ENCODE data around the gene DNM1L.

DNA sequence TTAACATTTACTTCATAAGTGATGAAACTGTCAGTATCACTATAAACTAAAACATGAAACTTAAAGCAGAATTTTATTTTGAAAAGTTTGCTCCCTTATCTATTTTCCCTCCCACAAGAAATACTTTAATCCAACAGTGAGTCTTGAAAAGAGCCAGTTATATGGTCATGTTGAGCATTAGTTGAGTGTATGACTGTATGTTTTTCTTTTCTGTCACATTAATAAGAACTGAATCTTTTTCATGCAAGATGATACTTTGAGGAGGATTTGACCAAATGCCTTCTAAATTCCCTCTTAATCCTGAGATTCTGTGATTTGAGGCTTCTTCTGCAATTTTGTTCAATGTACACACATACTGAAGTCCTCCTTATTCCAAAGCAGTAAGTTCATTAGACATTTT, 110.3 kb downstream of the DNM1L start:
- TF ChIP-seq, protein P1, sequence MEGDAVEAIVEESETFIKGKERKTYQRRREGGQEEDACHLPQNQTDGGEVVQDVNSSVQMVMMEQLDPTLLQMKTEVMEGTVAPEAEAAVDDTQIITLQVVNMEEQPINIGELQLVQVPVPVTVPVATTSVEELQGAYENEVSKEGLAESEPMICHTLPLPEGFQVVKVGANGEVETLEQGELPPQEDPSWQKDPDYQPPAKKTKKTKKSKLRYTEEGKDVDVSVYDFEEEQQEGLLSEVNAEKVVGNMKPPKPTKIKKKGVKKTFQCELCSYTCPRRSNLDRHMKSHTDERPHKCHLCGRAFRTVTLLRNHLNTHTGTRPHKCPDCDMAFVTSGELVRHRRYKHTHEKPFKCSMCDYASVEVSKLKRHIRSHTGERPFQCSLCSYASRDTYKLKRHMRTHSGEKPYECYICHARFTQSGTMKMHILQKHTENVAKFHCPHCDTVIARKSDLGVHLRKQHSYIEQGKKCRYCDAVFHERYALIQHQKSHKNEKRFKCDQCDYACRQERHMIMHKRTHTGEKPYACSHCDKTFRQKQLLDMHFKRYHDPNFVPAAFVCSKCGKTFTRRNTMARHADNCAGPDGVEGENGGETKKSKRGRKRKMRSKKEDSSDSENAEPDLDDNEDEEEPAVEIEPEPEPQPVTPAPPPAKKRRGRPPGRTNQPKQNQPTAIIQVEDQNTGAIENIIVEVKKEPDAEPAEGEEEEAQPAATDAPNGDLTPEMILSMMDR (IDR thresholded peaks at IDR 0.05; ENCODE audit: extremely low read depth in 1 of 2, insufficient read depth in 1 of 2, low read depth in 1 of 2, low read length in 2 of 2), result no peak
- no peak for TF ChIP-seq POLR2A (IDR thresholded peaks at IDR 0.05; ENCODE audit: low read depth, low read length)
- TF ChIP-seq EZH2 (IDR thresholded peaks at IDR 0.05; ENCODE audit: borderline replicate concordance, low read depth, low read length, severe bottlenecking), result no peak
- no peak for TF ChIP-seq POLR2AphosphoS5 (IDR thresholded peaks at IDR 0.05; ENCODE audit: insufficient read depth, low read depth, low read length)
- no peak for TF ChIP-seq GATA2 (IDR thresholded peaks at IDR 0.05; ENCODE audit: insufficient read depth, insufficient read length, low read depth, low read length)
- TF ChIP-seq FOS (IDR thresholded peaks at IDR 0.05; ENCODE audit: borderline replicate concordance, insufficient read depth, low read length), result no peak

Measured in endothelial cell of umbilical vein (primary cell).